ENCODE results near the gene EML6.
"Not testable (repeated sequence)": the region's sequence is repeated elsewhere in the genome, so short reads cannot be mapped to it uniquely, and the experiment has no call there.

The EML6 gene

DNA sequence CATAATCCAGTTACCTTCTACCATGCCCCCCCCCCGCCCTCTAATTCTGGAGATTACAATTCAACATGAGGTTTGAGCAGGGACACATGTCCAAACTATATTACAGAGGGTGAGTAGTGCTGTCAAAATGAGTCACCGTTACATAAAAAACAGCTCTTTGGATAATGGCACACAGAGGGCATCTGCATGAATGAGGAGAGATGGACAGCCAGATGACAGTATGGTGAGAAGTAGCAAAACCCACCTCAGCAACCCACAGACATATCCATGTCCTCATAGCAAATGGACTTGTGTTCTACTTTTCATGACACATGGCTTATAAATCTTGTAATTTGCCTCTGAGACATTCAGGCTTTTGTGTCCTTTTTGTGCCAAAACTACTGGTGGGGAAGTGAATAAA lies 132.0 kb downstream of the EML6 start:
- DNase-seq = peak; percentile 38

DNA sequence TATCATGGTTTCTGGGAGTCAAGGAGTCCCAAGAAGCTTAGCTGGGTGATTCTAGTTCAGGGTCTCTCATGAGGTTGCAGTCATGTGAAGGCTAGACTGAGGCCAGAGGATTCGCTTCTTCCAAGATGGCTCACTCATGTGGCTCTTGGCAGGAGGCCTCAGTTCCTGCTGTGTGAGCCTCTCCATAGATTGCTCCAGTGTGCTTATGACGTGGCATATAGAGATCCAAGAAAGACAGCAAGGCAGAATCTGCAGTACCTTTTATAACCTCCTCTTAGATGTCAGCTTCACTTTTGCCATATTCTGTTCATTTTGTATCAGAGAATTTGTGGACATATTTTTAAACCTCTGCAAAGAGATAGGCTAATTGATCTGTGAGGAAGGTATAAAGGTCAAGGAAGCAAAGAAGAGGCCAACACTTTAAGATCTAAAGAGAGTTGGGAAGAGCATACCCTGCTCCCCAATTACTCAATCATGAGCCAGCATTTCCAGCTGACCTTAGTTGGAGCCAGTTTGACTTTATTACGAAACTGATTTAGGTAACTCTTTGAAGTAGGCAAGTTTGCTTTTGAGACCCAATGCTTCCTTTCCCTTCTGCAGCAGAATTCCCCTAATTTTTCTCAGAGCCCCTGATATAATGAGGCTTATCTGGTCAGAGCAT lies 134.7 kb downstream of the EML6 start:
- DNase-seq = peak; percentile 49

DNA sequence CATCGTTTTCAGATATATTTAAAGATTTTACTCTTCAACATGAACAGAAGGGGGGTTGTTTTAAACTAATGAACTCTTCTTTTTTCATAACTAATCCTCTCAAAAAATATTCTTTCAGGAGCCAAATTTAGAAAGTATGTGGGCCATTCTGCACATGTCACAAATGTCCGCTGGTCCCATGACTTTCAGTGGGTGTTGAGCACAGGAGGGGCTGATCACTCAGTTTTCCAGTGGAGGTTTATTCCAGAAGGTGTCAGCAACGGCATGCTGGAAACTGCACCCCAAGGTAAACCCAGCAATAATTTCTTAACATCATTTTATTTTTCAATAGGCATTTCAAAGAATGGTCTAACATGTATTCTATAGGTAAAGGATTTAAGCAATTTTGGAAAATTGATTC lies 136.0 kb downstream of the EML6 start:
- DNase-seq = no peak

DNA sequence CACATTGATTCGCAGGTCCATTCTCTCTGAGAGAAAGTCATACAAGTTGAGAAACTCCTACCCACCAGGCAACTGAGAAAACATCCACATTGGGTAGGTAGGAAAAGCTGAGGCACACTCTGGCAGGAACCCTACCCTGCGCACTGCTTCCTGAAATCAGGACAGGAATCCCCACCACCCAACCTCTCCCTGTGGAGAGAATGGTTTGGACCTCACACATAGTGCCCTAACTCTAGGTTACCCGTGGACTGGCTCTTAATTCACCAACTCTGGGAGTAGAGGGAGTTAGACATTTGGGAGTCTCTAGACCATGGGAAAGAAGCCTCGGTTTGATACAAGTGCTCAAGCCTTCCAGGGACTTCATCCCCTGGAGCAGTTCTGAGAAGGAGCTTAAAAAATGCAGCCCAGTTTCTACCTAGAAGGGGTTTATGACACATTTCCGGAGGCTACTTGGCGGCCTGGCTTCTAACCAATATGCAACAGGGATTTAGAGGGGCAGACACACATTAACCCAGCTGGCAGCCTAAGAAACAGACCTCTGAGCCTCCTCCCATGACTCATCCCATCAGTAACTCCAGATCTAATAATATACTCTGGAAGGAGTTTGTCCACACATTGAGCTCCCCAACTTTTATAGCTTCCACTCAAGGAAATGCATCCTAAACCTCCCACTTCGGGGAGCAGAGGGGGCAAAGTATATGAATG lies 136.7 kb downstream of the EML6 start:
- peak; percentile 89 for DNase-seq

DNA sequence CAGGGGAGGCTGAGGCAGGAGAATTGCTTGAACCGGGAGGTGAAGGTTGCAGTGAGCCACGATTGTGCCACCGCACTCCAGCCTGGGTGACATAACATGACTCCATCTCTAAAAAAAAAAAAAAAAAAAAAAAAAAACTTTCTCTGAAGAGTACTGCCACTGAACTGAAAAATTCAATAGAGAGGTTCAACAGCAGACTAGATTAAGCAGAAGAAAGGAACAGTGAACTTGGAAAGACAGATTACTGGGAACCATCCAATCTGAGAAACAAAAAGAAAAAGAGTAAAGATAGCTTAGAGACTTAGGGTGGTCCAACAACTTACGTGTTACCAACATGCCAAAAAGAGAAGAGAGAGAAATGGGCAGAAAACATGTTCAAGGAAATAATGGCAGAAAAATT lies 138.8 kb downstream of the EML6 start:
- no peak for DNase-seq

DNA sequence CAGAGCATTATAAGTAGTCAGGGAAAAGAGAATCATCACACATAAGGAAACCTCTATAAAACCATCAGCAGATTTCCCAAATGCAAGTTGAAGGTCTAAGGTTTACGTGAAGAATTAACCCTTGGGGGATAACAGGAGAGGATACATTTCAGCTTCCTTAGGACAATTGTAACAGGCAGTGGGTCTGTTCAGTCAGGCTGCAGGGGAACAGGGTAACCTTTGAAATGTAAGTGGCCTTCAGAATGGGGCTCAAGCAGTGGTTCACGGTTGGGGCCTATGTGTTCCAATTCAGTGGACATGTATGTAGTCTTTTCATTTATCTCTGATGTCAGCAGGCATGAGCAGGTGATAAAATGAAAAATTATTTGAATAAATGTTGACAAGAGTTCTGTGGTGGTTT lies 139.3 kb downstream of the EML6 start:
- no peak for DNase-seq

- DNase-seq = no peak
Measured at GRCh38 chr2:54863660-54864059, 140.2 kb downstream of the EML6 start.

DNA sequence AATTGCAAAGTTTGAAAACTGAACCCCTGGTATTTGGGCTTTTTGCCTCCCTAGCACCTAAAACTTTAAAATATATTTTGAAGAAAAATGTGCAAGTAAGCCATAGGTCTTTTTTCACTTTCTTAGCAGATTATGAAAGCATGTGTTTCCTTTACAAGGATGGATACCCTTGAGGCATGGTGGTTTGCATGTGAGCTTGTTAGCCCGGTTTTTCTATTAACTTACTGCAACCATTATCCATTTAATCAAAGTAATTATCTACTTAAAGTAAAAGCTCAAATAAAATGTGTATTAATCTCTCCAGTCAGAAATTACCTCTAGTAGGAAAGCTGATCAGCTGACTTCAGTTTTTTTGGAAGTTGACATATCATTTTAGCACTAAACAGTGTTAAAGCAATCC lies 140.6 kb downstream of the EML6 start:
- no peak for DNase-seq

DNA sequence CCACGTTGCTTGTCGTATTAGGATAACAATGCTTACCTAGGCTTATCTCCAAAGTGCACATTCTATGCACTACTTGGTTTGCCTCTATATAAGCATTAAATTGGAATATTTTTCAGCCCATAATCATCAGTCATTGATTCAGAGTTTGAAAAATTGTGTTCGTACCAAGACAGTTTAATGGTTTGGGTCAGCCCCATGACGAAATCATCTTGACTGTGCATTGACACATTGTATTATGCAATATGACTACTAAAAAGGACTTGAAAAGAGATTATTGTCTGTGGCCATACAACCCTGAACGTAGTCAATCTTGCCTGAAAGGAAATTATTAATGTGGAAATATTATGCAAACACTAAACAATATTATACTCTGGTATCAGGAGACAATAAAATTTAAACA lies 141.3 kb downstream of the EML6 start:
- no peak for DNase-seq

- no peak for DNase-seq
Measured at GRCh38 chr2:54866179-54866578, 142.7 kb downstream of the EML6 start.

GRCh38 chr2:54866868-54867267 lies 143.4 kb downstream of the EML6 start:
- DNase-seq = no peak

GRCh38 chr2:54867457-54867856 lies 144.0 kb downstream of the EML6 start:
- DNase-seq = no peak

DNA sequence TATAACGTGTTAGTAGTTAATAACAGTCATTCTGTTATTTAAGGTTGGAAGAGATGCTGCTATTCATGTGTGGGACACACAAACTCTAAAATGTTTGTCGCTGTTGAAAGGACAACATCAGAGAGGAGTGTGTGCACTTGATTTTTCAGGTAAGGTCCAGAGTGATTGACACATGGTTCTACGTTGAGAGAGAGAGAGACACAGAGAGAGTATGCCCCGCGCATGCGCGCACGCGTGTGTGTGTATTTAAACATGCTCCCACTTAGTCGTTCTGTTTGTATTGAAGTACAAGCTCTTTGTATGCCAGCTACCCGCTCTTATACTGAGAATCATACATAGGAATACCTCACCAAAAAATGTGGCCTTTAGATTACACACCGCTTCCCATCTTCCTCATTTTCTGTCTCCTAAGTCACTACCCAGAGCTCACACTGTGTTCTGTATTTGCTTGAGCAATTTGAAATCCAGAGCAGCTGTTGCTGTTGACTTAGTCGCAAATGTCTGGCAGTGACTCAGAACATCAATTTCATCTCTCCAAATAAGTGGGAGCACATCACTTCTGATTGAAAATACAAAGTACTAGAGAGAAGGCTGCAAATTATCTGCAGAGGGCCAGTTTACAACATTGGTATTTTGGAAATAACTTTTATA lies 148.1 kb downstream of the EML6 start:
- peak; percentile 50 for DNase-seq

DNA sequence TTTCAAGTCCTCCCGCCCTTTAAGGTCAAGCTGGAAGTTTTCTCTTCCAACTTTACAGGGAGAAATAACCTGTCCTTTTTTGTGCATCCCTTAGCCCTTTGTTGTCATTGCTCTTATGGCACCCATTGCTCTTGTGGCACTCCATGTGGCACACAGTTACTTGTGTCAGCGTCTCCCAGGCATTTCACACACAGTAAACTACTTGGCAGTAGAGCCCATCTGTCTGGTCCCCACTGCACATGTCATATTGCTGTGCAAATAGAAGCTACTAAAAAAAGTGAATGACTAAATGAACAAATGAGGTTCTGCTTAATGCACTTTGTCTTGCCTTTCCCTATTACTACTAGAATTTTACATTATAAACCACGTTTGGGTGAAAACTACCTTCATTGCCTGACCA lies 149.3 kb downstream of the EML6 start:
- no peak for DNase-seq

- not testable (repeated sequence) for DNase-seq
Measured at GRCh38 chr2:54873236-54873635, 149.8 kb downstream of the EML6 start.

DNA sequence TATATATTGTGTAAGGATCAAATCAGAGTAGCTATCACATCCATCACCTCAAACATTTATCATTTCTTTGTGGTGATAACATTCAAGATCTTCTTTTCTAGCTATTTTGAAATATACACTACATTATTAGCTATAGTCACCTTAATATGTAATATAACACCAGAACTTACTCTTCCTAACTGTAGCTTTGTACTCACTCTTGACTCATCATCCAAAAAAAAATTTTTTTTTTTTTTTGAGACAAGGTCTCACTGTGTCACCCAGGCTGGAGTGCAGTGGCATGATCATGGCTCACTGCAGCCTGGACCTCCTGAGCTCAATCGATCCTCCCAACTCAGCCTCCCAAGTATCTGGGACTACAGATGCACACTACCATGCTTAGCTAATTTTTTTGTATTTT lies 153.3 kb downstream of the EML6 start:
- no peak for DNase-seq

GRCh38 chr2:54878182-54878581 lies 154.7 kb downstream of the EML6 start:
- no peak for DNase-seq

DNA sequence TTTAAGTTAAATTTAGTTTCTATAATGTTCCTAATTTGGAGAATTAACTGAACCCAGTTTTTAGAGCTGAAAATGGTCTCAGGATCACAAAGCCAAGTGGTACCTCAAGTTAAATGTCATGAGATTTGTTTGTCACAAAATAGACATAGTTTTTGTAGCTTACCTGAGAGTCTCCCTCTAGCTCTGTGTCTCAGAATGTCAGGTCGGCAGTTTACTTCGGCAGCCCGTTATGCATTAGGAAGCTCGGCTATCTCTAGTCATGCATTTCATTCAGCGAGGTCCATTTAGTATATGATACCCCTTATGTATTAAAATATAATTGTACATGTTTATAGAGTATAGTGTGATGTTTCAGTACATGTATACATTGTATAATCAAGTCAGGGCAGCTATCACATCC lies 155.6 kb downstream of the EML6 start:
- no peak for DNase-seq

DNA sequence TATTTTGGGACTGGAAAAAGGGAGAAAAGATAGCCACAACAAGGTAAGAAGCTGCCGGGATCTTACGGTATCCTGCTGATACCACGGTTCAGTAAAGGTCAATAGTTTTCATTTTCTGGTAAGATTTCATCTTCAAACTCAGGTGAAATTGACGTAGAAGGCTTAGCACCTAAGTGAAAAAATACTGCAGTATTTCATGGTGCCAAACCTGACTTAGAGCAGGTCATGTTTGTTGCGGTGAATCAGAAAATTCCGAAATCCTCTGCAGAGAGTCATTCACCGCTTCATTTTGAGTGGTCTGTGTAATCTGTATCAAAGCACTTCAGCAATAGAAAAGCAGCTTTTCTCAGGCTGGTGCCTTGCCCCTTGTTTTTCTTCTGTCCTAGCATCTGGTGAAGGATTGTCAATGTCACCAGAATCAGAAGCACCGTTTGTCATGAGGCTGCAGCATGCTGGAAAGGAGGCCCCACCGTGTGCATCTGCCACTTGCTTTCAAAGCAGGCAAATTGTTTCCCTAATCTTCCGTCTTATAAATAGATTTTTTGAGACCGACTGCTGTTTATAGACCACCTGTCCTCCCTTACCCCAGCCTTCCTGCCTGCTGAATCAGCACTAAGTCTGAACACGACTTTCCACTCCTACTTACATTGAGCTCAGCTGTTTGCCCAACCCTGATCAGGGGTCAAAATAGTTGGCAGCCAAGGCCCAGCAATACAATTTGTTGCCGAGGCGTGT lies 156.3 kb downstream of the EML6 start:
- no peak for DNase-seq

DNA sequence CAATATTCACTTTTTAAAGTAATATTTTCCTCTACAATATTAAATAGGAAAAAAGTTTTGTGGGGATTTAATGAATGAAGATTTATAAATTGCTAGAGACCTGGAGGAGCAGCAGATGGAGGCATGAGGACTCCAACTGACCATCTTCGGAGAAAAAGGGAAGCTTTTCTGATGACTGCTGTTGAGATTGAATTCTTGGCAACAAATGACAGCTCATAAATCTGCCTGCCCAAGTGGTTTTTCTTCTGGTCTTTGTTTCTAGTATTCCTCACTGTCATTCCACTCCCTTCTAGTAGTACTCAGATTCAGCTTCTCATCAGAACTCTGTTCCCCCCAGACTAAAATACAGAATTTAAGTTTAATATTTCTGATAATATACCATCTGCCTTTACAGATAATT lies 157.0 kb downstream of the EML6 start:
- DNase-seq = no peak

DNA sequence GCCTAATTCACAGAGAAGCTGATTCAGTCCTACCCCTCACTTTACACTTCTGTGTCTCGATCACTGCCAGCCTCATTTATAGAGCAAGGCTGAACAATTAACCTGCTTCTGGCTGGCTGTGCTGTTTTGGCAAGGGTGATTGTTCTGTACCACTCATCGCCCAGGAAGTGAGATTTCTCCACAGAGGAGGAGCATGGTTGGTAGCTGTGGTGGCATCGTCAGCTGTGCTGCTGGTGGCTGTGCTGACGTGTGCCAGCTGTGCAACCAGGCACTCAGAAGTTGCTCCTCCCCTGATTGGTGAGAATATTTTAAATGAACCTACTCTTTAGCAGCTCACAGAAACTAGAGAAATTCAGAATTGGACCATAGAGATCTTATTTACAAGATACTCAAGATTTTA lies 158.3 kb downstream of the EML6 start:
- no peak for DNase-seq

GRCh38 chr2:54885891-54886290 lies 162.4 kb downstream of the EML6 start:
- DNase-seq = no peak

- no peak for DNase-seq
Measured at GRCh38 chr2:54887850-54888545, 164.5 kb downstream of the EML6 start.
